K562 (cell line): ENCODE measurements around the gene MTA1. TPM values are rescaled to one million over a fixed set of nuclear protein-coding genes. Genes with fewer than 3 reads are reported as not detected.

Experiments used
- ATF1 ChIP-seq, 2 experiments: fragments of 450-650 bp in 1 of 2; IDR thresholded peaks; 2 replicates each; pipeline ENCODE4 v1.6.1; 2016; ENCODE audit warnings: missing compliant biosample characterization in 1 of 2, missing genetic modification characterization in 1 of 2
- CCAR2 ChIP-seq: fragments of 200-400 bp; formaldehyde crosslinking; IDR thresholded peaks from 2 replicates; pipeline ENCODE4 v1.6.1; 2017; ENCODE audit warnings: mild to moderate bottlenecking, low read depth, low read length
- CHD2 ChIP-seq: IDR thresholded peaks from 2 replicates; pipeline ENCODE4 v1.6.1; 2011; ENCODE audit warnings: low read depth, low read length
- MITF ChIP-seq: IDR thresholded peaks from 2 replicates; pipeline ENCODE4 v1.6.1; 2014; ENCODE audit warnings: antibody characterized with exemption
- MTF1 ChIP-seq: fragments of 250-450 bp; sonication (Bioruptor Pico); IDR thresholded peaks from 2 replicates; pipeline ENCODE4 v1.9.0; 2021; ENCODE audit warnings: moderate library complexity, mild to moderate bottlenecking, inconsistent platforms, borderline replicate concordance
- NR0B1 ChIP-seq: fragments of 450-650 bp; IDR thresholded peaks from one replicate; pipeline ENCODE4 v1.6.1; 2018; ENCODE audit warnings: mild to moderate bottlenecking, moderate library complexity; ENCODE audit not compliant: partially characterized antibody
- RBBP5 ChIP-seq: fragments of 200-600 bp; sonication (generic); IDR thresholded peaks from 2 replicates; pipeline ENCODE4 v1.6.1; 2012; ENCODE audit warnings: borderline replicate concordance, mild to moderate bottlenecking, low read length, control low read depth, inconsistent platforms; ENCODE audit not compliant: insufficient read depth, poor library complexity, severe bottlenecking
- SMARCB1 ChIP-seq: IDR thresholded peaks from 2 replicates; pipeline ENCODE4 v1.6.1; 2011; ENCODE audit warnings: improper control_type of control experiment, low read depth; ENCODE audit not compliant: insufficient read length
- SMC3 ChIP-seq: conservative IDR thresholded peaks from 2 replicates; pipeline ENCODE4 v1.6.1; 2011; ENCODE audit warnings: low read depth, low read length, improper control_type of control experiment; ENCODE audit not compliant: insufficient read depth
- XRCC3 ChIP-seq: fragments of 450-650 bp; IDR thresholded peaks from 2 replicates; pipeline ENCODE4 v1.6.1; 2017; ENCODE audit warnings: mild to moderate bottlenecking, moderate library complexity
- ZBTB17 ChIP-seq: fragments of 450-650 bp; formaldehyde crosslinking; IDR thresholded peaks from 2 replicates; pipeline ENCODE4 v1.4.0; 2020; ENCODE audit warnings: mild to moderate bottlenecking
- ZNF134 ChIP-seq: fragments of 250-450 bp; sonication (Bioruptor Pico); conservative IDR thresholded peaks from 2 replicates; pipeline ENCODE4 v1.4.0; 2020
- ZNF3 ChIP-seq: fragments of 250-450 bp; sonication (Bioruptor Pico); IDR thresholded peaks from 2 replicates; pipeline ENCODE4 v1.5.0; 2021; ENCODE audit warnings: mild to moderate bottlenecking, moderate library complexity
- ZNF436 ChIP-seq: fragments of 250-450, 450-650 bp; sonication (Bioruptor Pico); formaldehyde crosslinking; IDR thresholded peaks from 2 replicates; pipeline ENCODE4 v1.7.0; 2020; ENCODE audit warnings: mild to moderate bottlenecking
- ZNF518B ChIP-seq: fragments of 250-450 bp; sonication (Bioruptor Pico); IDR thresholded peaks from 2 replicates; pipeline ENCODE4 v1.5.0; 2021; ENCODE audit warnings: mild to moderate bottlenecking, moderate library complexity
- ZNF586 ChIP-seq: fragments of 450-650 bp; formaldehyde crosslinking; conservative IDR thresholded peaks from 2 replicates; pipeline ENCODE4 v1.4.0; 2020; ENCODE audit warnings: mild to moderate bottlenecking, moderate library complexity
- polyA plus RNA-seq, 8 experiments: library from polyadenylated mRNA; depleted of rRNA in 4 of 8; stranded (reverse) in 5 of 8; unstranded in 3 of 8; fragments of >200 nt; fragmentation: Nextera tagmentation in 2 of 8; fragmentation: Illumina TruSeq in 1 of 8; extraction: Ambion mirVana in 2 of 8; extraction: Trizol in 1 of 8; gene quantifications; 2 replicates each; pipeline versions ENCODE4 v1.2.1 to v1.2.3, GENCODE V29; 2011 to 2014; ENCODE audit warnings: inconsistent platforms in 1 of 8, missing spikeins in 1 of 8
- total RNA-seq, 7 experiments: library from RNA; depleted of rRNA in 6 of 7; stranded (reverse); fragments of >200 nt in 6 of 7; fragmentation: Illumina TruSeq in 2 of 7; extraction: Trizol in 2 of 7; gene quantifications; 2 replicates each; pipeline versions ENCODE4 v1.2.1 to v1.2.3, GENCODE V29; 2011 to 2021; ENCODE audit warnings: low replicate concordance in 1 of 7
- TF ChIP-seq, protein P1 (sequence below): fragments of 250-450 bp; sonication (Bioruptor Pico); IDR thresholded peaks from 2 replicates; pipeline ENCODE4 v1.5.1; 2021; ENCODE audit warnings: mild to moderate bottlenecking
- TF ChIP-seq, protein P2 (sequence below), 2 experiments: fragments of 450-650 bp in 1 of 2; sonication (generic) in 1 of 2; formaldehyde crosslinking; conservative IDR thresholded peaks; 2 replicates each; pipeline versions ENCODE4 v1.4.0 to v1.8.1; 2020 to 2022; ENCODE audit warnings: mild to moderate bottlenecking in 1 of 2, missing genetic modification reagents in 1 of 2

Gene MTA1
- total and polyA plus RNA-seq, 9 of the 15 experiments (the other 6 are each of a cell fraction or from before 2014, with no cell fraction given): 0.13 to 118 (median 32.3) TPM

- no peak for TF ChIP-seq MITF
- TF ChIP-seq MTF1 (CRISPR knock-in tag): no peak
- no peak for TF ChIP-seq ZNF586 (CRISPR knock-in tag)
- TF ChIP-seq NR0B1: no peak
- no peak for TF ChIP-seq SMARCB1
- TF ChIP-seq CCAR2: no peak
- no peak for TF ChIP-seq ZBTB17 (CRISPR knock-in tag)
- TF ChIP-seq XRCC3: no peak
- no peak for TF ChIP-seq ZNF134 (CRISPR knock-in tag)
- TF ChIP-seq ATF1 (CRISPR knock-in tag; IDR thresholded peaks at IDR 0.05): no peak
- peak; percentile 48 for TF ChIP-seq ATF1 (tag; IDR thresholded peaks at IDR 0.05)
- no peak for TF ChIP-seq ZNF436 (CRISPR knock-in tag)
- TF ChIP-seq, protein P1, sequence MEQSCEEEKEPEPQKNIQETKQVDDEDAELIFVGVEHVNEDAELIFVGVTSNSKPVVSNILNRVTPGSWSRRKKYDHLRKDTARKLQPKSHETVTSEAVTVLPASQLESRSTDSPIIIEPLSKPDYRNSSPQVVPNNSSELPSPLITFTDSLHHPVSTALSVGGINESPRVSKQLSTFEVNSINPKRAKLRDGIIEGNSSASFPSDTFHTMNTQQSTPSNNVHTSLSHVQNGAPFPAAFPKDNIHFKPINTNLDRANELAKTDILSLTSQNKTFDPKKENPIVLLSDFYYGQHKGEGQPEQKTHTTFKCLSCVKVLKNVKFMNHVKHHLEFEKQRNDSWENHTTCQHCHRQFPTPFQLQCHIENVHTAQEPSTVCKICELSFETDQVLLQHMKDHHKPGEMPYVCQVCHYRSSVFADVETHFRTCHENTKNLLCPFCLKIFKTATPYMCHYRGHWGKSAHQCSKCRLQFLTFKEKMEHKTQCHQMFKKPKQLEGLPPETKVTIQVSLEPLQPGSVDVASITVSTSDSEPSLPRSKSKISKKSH (CRISPR knock-in tag): no peak
- TF ChIP-seq CHD2: peak; percentile 57; the same call in 1 of the 2 replicates
- TF ChIP-seq, protein P2, sequence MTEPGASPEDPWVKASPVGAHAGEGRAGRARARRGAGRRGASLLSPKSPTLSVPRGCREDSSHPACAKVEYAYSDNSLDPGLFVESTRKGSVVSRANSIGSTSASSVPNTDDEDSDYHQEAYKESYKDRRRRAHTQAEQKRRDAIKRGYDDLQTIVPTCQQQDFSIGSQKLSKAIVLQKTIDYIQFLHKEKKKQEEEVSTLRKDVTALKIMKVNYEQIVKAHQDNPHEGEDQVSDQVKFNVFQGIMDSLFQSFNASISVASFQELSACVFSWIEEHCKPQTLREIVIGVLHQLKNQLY (CRISPR knock-in tag; conservative IDR thresholded peaks at IDR 0.05): no peak
- peak; percentile 37 for TF ChIP-seq SMC3
- no peak for TF ChIP-seq ZNF518B
- no peak for TF ChIP-seq ZNF3
- TF ChIP-seq RBBP5: no peak
Observed at GRCh38 chr14:105480807-105481801, 61.5 kb downstream of the MTA1 start (continued).
